ENCODE data around the gene HBG1. TPM values are rescaled to one million over a fixed set of nuclear protein-coding genes. Genes with fewer than 3 reads are reported as not detected.

The HBG1 gene
- total and polyA plus RNA-seq, 7 donors = 1.3 TPM; not detected in 6

DNA sequence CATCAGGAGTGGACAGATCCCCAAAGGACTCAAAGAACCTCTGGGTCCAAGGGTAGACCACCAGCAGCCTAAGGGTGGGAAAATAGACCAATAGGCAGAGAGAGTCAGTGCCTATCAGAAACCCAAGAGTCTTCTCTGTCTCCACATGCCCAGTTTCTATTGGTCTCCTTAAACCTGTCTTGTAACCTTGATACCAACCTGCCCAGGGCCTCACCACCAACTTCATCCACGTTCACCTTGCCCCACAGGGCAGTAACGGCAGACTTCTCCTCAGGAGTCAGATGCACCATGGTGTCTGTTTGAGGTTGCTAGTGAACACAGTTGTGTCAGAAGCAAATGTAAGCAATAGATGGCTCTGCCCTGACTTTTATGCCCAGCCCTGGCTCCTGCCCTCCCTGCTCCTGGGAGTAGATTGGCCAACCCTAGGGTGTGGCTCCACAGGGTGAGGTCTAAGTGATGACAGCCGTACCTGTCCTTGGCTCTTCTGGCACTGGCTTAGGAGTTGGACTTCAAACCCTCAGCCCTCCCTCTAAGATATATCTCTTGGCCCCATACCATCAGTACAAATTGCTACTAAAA lies 22.8 kb downstream of the HBG1 start, which contains the start of gene HBB:
Gene HBB (minus strand): TSS at position 340 of the 579 bp plus-strand sequence. CDS start 50 bp downstream, at position 290.
- H3K9me3 ChIP-seq = no peaks in the 10 kb centered on the region
- H3K4me3 ChIP-seq = no peak within 1 kb of the TSS
- WGBS, 3 donors = 74 to 83% (median 81%) methylated on average over 3 of the region's 3 CpGs
- H3K36me3 ChIP-seq (ENCODE audit: insufficient read depth in 1 of 2, low read depth in 1 of 2) = no peaks in the 10 kb centered on the region
- H3K27ac ChIP-seq = no peak within 1 kb of the TSS
- intact Hi-C loops (cut with DNase I) = no loop called here
- TF ChIP-seq, protein P1, sequence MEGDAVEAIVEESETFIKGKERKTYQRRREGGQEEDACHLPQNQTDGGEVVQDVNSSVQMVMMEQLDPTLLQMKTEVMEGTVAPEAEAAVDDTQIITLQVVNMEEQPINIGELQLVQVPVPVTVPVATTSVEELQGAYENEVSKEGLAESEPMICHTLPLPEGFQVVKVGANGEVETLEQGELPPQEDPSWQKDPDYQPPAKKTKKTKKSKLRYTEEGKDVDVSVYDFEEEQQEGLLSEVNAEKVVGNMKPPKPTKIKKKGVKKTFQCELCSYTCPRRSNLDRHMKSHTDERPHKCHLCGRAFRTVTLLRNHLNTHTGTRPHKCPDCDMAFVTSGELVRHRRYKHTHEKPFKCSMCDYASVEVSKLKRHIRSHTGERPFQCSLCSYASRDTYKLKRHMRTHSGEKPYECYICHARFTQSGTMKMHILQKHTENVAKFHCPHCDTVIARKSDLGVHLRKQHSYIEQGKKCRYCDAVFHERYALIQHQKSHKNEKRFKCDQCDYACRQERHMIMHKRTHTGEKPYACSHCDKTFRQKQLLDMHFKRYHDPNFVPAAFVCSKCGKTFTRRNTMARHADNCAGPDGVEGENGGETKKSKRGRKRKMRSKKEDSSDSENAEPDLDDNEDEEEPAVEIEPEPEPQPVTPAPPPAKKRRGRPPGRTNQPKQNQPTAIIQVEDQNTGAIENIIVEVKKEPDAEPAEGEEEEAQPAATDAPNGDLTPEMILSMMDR (IDR thresholded peaks at IDR 0.05) = no peak
- no peak for ATAC-seq
- no peaks in the 10 kb centered on the region for H3K27me3 ChIP-seq (ENCODE audit: insufficient read depth in 3 of 3, low read length in 2 of 3)
- DNase-seq = no peak
- H3K4me1 ChIP-seq = no peaks in the 10 kb centered on the region

DNA sequence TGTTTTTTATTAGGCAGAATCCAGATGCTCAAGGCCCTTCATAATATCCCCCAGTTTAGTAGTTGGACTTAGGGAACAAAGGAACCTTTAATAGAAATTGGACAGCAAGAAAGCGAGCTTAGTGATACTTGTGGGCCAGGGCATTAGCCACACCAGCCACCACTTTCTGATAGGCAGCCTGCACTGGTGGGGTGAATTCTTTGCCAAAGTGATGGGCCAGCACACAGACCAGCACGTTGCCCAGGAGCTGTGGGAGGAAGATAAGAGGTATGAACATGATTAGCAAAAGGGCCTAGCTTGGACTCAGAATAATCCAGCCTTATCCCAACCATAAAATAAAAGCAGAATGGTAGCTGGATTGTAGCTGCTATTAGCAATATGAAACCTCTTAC lies 24.2 kb downstream of the HBG1 start:
- peak in 1 of 4 donors; percentile 13 for ATAC-seq
- WGBS, 3 donors = 43 to 59% (median 53%) methylated on average over 2 of the region's 2 CpGs
- Histone ChIP-seq H3K27ac (no peak overlapping the region), H3K27me3 (ENCODE audit: insufficient read depth in 3 of 3, low read length in 2 of 3) (no peaks in the 10 kb centered on the region), H3K9me3 (no peaks in the 10 kb centered on the region), H3K4me3 (no peak overlapping the region), H3K36me3 (ENCODE audit: insufficient read depth in 1 of 2, low read depth in 1 of 2) (no peaks in the 10 kb centered on the region), H3K4me1 (no peaks in the 10 kb centered on the region)
- DNase-seq = no peak
- TF ChIP-seq, protein P1 (IDR thresholded peaks at IDR 0.05) = no peak
- intact Hi-C loops (cut with DNase I) = no loop called here

DNA sequence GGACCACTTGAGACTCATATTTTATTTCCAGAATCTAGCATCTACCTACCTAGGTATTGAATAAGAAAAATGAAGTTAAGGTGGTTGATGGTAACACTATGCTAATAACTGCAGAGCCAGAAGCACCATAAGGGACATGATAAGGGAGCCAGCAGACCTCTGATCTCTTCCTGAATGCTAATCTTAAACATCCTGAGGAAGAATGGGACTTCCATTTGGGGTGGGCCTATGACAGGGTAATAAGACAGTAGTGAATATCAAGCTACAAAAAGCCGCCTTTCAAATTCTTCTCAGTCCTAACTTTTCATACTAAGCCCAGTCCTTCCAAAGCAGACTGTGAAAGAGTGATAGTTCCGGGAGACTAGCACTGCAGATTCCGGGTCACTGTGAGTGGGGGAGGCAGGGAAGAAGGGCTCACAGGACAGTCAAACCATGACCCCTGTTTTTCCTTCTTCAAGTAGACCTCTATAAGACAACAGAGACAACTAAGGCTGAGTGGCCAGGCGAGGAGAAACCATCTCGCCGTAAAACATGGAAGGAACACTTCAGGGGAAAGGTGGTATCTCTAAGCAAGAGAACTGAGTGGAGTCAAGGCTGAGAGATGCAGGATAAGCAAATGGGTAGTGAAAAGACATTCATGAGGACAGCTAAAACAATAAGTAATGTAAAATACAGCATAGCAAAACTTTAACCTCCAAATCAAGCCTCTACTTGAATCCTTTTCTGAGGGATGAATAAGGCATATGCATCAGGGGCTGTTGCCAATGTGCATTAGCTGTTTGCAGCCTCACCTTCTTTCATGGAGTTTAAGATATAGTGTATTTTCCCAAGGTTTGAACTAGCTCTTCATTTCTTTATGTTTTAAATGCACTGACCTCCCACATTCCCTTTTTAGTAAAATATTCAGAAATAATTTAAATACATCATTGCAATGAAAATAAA lies 24.8 kb downstream of the HBG1 start:
- intact Hi-C loops (cut with DNase I) = no loop called here
- Histone ChIP-seq H3K4me3 (no peak overlapping the region), H3K4me1 (no peaks in the 10 kb centered on the region), H3K27ac (no peak overlapping the region), H3K9me3 (no peaks in the 10 kb centered on the region), H3K27me3 (ENCODE audit: insufficient read depth in 3 of 3, low read length in 2 of 3) (no peaks in the 10 kb centered on the region), H3K36me3 (ENCODE audit: insufficient read depth in 1 of 2, low read depth in 1 of 2) (no peaks in the 10 kb centered on the region)
- DNase-seq (no peak), ATAC-seq (peak in 1 of 4 donors; percentile 36)
- 70 to 83% (median 71%) methylated on average over 6 of the region's 6 CpGs for WGBS, 3 donors
- TF ChIP-seq, protein P1 (IDR thresholded peaks at IDR 0.05) = no peak

DNA sequence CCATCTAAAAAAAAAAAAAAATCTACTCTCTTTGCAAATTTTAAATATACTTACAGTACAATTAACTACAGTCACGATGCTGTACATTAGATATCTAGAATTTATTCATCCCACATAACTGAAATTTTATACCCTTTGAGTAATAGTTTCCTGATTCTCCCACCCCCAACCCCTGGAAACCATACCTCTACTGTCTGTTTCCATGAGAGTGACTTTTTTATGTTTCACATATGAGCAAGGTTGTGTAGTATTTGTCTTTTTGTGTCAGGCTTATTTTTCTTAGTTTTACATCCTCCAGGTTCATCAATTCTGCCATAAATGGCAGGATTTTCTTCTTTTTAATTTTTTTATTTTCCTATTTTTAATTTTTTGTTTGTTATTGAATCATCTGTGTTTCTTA lies 26.0 kb downstream of the HBG1 start:
- Histone ChIP-seq H3K27ac (no peak overlapping the region), H3K36me3 (ENCODE audit: insufficient read depth in 1 of 2, low read depth in 1 of 2) (no peaks in the 10 kb centered on the region), H3K4me1 (no peaks in the 10 kb centered on the region), H3K27me3 (ENCODE audit: insufficient read depth in 3 of 3, low read length in 2 of 3) (no peaks in the 10 kb centered on the region), H3K4me3 (no peak overlapping the region), H3K9me3 (no peaks in the 10 kb centered on the region)
- DNase-seq = no peak
- no peak for ATAC-seq
- TF ChIP-seq, protein P1 (IDR thresholded peaks at IDR 0.05) = no peak
- 51 to 74% (median 54%) methylated on average over 1 of the region's 1 CpG for WGBS, 3 donors
- intact Hi-C loops (cut with DNase I) = no loop called here

Measured in psoas muscle (tissue), 8 donors.